T-helper 17 cell (primary cell): ENCODE measurements around the gene CIAO2B. TPM values are rescaled to one million over a fixed set of nuclear protein-coding genes. Genes with fewer than 3 reads are reported as not detected.

Experiments
- ATAC-seq: fragments of 150-1000 bp; cut with Tn5 transposase; 2 replicates; pipeline ENCODE4 v1.10.0; 2021; ENCODE audit warnings: mild to moderate bottlenecking, moderate library complexity
- DNase-seq, 3 donors: peaks; one replicate each; pipeline versions ENCODE4 v3.0.0 to v3.0.0-alpha.2; 2020 to 2021
- H3K9me3 ChIP-seq: one replicate; pipeline ENCODE4 v1.7.0; 2013; ENCODE audit warnings: low read length, mild to moderate bottlenecking; ENCODE audit not compliant: control insufficient read depth, poor library complexity, severe bottlenecking
- H3K27ac Mint-ChIP-seq: one replicate; pipeline ENCODE4 v1.8.0; 2022; ENCODE audit warnings: mild to moderate bottlenecking, moderate library complexity, mixed read lengths
- H3K27me3 Mint-ChIP-seq: one replicate; pipeline ENCODE4 v1.8.0; 2022; ENCODE audit warnings: mixed read lengths
- H3K36me3 Mint-ChIP-seq: one replicate; pipeline ENCODE4 v1.8.0; 2022; ENCODE audit warnings: low read depth, mixed read lengths
- H3K4me1 Mint-ChIP-seq: one replicate; pipeline ENCODE4 v1.8.0; 2022; ENCODE audit warnings: mild to moderate bottlenecking, mixed read lengths
- H3K4me3 Mint-ChIP-seq: one replicate; pipeline ENCODE4 v1.8.0; 2022; ENCODE audit warnings: mild to moderate bottlenecking, moderate library complexity, mixed read lengths
- total RNA-seq, 4 donors: library from RNA in 2 of 4; stranded (reverse) in 2 of 4; gene quantifications; one replicate each; pipeline ENCODE4 v1.2.3 and lab custom pipeline; 2022 to 2026

Gene CIAO2B
- total RNA-seq, 2 donors from 2014 or later = 50.3 to 51.0 TPM

DNA sequence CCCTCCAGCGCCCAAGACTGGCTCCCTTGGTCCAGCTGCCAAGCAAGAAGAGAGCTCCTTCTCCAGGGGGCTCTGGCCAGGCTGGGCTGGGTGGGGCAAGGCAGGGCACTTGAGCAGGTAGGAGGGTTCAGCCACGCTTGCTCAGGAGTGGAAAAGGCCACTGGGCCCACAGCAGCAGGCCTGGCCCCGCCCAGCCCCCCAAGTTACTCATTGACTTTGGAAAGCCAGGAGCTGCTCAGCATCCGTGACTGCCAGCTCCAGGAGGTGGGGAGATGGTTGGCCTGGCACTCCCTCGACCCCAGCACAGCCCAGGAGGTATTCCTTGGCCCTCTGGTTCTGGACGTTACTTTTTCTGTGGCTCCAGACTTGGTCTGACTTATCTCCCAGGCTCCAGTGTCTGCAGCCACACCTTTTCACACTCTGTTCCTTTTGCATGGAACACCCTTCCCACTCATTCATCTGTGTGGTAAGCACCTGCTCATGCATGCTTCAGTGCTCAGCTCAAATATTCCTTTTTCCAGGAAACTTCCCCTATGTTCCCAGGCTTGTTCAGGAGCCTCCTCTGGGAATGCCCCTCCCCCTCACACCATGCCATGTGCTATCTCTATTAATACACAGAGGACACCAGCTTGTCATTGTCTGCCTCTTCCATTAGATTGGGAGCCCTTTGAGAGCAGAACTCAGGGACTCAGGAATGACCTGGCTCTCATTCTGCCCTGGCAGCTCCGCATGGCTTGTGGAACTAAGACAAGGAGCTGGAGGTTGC is 15.2 kb downstream of the CIAO2B start, which contains the start of gene CDH16:
Gene CDH16 (minus strand): TSS at position 83 of the 766 bp plus-strand sequence. CDS start 820 bp downstream, outside the sequence.
- H3K27ac Mint-ChIP-seq = peak within 1 kb of the TSS; percentile 45
- peaks cover 32% of the 10 kb centered on the region for H3K27me3 Mint-ChIP-seq
- peaks cover 3% of the 10 kb centered on the region for H3K36me3 Mint-ChIP-seq
- DNase-seq = no peak
- H3K9me3 ChIP-seq = no peaks in the 10 kb centered on the region
- no peak for ATAC-seq
- no peak within 1 kb of the TSS for H3K4me3 Mint-ChIP-seq
- peaks cover 4% of the 10 kb centered on the region for H3K4me1 Mint-ChIP-seq

DNA sequence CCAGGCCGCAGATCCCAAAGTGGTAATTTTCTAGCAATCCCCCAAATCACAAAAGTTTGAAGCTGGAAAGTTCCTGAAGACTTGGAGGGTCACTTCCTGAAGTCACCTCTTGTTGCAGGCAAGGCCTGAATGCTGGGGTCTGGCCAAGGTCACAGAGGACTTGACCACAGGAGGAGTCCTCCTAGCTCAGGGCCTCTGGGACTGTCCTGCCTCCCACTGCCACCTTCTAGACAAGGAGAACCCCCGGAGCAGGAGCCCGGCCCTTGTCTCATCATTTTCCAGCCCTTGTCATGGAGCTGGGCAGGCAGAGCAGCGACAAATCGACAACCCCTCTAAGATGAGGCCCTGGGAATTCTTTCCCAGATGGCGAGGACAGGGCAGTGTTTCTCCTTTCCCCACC is 15.8 kb downstream of the CIAO2B start:
- no peak overlapping the region for H3K4me3 Mint-ChIP-seq
- DNase-seq = no peak

DNA sequence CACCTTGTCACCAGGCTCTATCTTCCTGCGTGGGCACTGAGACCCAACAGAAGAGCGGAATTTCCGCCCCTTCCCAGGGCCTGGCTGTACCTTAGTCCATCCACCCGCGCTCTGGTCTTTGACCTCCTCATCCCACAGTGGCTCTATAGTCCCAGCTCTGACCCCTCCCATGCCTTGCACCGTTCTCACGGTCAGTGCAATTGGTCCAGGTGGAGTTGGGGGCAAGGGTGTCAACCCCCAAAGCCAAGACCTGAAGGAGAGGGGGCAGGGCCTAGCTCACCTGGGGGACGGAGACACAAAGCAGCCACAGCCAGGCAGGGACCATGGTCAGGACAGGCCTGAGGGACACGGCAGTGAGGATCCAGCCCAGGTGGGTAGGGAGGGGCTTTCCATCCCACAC is 16.5 kb downstream of the CIAO2B start:
- Mint-ChIP-seq H3K4me3 (no peak overlapping the region), H3K4me1 (no peaks in the 10 kb centered on the region), H3K27ac (no peak overlapping the region), H3K27me3 (peaks cover 20% of the 10 kb centered on the region), H3K36me3 (peaks cover 2% of the 10 kb centered on the region)
- DNase-seq (no peak), ATAC-seq (no peak)
- H3K9me3 ChIP-seq = no peaks in the 10 kb centered on the region

More for the DNA sequence above, 15.8 kb downstream of the CIAO2B start:
- H3K4me1 Mint-ChIP-seq = no peaks in the 10 kb centered on the region
- ATAC-seq = no peak
- peaks cover 2% of the 10 kb centered on the region for H3K36me3 Mint-ChIP-seq
- peaks cover 26% of the 10 kb centered on the region for H3K27me3 Mint-ChIP-seq
- H3K9me3 ChIP-seq = no peaks in the 10 kb centered on the region
- H3K27ac Mint-ChIP-seq = peak overlapping the region; percentile 45

DNA sequence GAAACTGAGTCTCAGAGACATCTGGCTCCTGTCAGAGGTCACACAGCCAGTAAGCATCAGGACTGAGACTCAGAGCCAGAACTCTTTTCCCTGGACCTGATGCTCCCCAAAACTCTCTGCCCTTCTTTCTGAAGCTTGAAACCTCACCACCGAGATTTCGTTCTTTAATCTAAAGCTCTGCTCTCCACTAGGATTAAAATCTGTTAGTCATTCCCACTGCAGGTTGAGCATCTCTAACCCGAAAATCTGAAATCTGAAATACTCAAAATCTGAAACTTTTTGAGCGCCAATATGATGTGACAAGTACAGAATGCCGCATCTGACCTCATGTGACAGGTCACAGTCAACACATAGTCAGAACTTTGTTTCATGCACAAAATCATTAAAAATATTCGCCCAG is 17.7 kb downstream of the CIAO2B start:
- H3K27me3 Mint-ChIP-seq = peaks cover 13% of the 10 kb centered on the region
- DNase-seq (no peak), ATAC-seq (no peak)
- no peak overlapping the region for H3K4me3 Mint-ChIP-seq
- H3K9me3 ChIP-seq = no peaks in the 10 kb centered on the region
- peaks cover 2% of the 10 kb centered on the region for H3K36me3 Mint-ChIP-seq
- no peaks in the 10 kb centered on the region for H3K4me1 Mint-ChIP-seq
- H3K27ac Mint-ChIP-seq = no peak overlapping the region

DNA sequence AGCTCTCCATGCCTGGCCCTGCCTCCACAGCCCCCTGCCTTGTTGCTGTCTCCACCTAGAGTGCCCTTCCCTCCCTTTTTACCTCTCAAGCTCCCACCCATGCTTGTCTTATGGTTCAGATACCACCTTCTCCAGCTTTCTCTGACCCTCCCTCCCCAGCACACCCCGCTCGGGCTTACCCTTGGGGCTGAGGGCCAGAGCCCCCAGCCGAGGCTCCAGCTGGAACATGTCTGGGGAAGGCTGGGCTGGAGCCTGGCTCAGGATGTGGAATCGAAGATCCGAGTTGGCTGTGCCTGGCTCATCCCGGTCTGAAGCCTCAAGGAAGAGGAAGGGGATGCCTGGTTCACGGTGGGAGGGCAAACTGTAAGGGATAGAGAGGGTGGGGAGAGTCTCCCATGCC is 19.2 kb downstream of the CIAO2B start:
- H3K27ac Mint-ChIP-seq = no peak overlapping the region
- no peak for DNase-seq
- H3K4me3 Mint-ChIP-seq = no peak overlapping the region
- ATAC-seq = no peak
- H3K36me3 Mint-ChIP-seq = no peaks in the 10 kb centered on the region
- peaks cover 6% of the 10 kb centered on the region for H3K27me3 Mint-ChIP-seq
- H3K4me1 Mint-ChIP-seq = no peaks in the 10 kb centered on the region
- H3K9me3 ChIP-seq = no peaks in the 10 kb centered on the region

DNA sequence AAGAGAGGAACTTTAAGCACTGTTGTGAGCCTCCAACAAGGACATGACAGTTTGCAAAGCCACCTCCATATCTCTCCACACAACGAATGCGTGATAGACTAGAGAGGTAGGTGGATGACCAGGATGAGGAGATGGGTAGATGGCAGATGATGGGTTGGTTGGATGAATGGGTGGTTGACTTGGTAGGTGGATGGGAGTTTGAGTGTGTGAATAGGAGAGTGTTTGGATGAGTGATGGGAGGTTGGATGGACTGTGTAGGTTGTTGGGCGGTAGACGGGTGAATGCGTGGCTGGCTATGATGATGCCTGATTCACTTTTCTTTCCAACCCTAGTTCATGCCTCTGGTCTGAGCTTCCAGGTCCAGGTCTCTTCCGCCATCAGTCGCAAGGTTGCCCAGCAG is 19.7 kb downstream of the CIAO2B start:
- H3K9me3 ChIP-seq = no peaks in the 10 kb centered on the region
- DNase-seq (no peak), ATAC-seq (no peak)
- peaks cover 6% of the 10 kb centered on the region for H3K27me3 Mint-ChIP-seq
- no peaks in the 10 kb centered on the region for H3K4me1 Mint-ChIP-seq
- H3K36me3 Mint-ChIP-seq = no peaks in the 10 kb centered on the region
- no peak overlapping the region for H3K27ac Mint-ChIP-seq
- no peak overlapping the region for H3K4me3 Mint-ChIP-seq

DNA sequence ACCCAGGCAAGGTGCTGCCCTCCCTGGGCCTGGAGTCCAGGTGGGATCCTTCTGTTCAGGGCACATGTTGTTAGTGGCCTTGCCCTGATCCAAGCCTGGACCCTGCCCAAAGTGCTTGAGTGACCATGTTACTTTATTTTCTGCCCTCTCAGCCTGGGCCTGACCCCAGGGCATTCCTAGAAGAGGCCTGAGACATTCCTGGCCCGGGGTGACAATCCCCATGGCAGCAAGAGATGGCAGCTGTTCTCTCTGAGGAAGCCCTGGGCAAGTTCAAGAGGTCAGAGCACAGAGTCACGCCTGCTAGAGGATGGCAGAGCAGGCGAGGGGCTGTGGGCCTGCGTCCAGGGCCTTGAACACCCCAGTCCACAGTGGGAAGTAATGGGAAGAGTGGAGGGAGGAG is 20.5 kb downstream of the CIAO2B start:
- no peaks in the 10 kb centered on the region for H3K36me3 Mint-ChIP-seq
- no peak overlapping the region for H3K4me3 Mint-ChIP-seq
- no peaks in the 10 kb centered on the region for H3K4me1 Mint-ChIP-seq
- DNase-seq = no peak
- peaks cover 6% of the 10 kb centered on the region for H3K27me3 Mint-ChIP-seq
- H3K9me3 ChIP-seq = no peaks in the 10 kb centered on the region
- H3K27ac Mint-ChIP-seq = no peak overlapping the region
- ATAC-seq = no peak

DNA sequence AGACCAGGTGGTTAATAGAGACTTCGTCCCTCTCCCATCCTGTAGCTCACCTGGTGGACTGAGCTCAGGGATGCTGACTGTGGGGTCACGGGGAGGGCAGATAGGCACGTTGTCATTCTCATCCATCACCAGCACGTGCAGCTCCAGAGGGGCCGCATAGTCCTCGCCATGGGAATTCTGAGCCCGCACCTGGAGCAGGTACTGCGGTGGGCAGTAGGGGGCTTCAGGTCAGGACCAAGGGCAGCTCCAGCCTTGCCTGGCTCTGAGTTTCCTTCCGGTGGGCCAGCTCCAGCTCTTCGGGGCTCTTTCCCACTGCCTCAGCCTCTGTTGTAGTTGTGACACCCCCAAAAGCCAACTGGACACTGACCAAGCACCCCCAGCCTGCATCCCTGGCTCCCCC is 21.1 kb downstream of the CIAO2B start:
- Mint-ChIP-seq H3K4me1 (no peaks in the 10 kb centered on the region), H3K4me3 (no peak overlapping the region), H3K36me3 (no peaks in the 10 kb centered on the region), H3K27ac (no peak overlapping the region), H3K27me3 (peaks cover 5% of the 10 kb centered on the region)
- no peaks in the 10 kb centered on the region for H3K9me3 ChIP-seq
- DNase-seq (no peak), ATAC-seq (no peak)

DNA sequence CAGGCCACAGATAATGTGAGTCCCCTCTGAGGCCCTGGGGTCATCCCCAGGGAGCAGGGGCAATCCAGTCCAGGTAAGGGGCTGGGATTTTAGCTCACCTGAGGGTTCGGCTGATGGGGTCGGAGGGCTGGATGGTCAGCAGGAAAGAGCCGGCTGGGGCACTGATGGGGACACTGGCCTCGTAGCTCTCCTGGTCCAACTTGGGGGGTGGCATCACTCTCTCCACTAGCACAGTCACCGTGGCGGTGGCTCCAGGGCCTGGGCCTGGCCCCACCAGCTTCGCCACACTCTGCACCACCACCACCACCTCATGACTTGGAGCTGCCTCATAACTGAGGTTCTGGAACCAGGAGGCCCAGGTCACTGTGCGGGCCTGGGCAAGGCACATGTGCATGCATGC is 22.4 kb downstream of the CIAO2B start:
- Mint-ChIP-seq H3K36me3 (no peaks in the 10 kb centered on the region), H3K4me1 (no peaks in the 10 kb centered on the region), H3K27me3 (peaks cover 4% of the 10 kb centered on the region), H3K4me3 (no peak overlapping the region), H3K27ac (no peak overlapping the region)
- no peaks in the 10 kb centered on the region for H3K9me3 ChIP-seq
- DNase-seq (no peak), ATAC-seq (no peak)

DNA sequence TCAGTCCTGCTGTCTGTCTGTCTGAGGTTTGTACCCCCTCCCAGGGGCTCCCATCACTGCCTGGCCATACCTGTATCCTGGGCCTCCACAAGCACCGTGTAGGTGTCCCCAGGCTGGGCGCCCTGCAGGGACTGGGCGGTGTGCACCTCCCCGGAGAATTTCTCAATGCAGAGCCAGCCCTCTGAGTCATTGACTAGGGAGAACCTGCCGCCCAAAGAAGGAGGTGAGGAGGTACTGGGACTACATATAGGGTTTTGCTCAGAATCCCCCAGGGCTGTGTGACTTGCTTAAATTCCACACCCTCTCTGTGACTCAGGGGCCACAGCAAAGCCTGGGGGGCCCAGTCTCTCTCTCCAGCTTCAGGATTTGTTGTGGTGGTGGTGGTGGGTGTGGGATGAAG is 23.1 kb downstream of the CIAO2B start:
- Mint-ChIP-seq H3K27ac (no peak overlapping the region), H3K4me3 (no peak overlapping the region), H3K36me3 (no peaks in the 10 kb centered on the region), H3K4me1 (peaks cover 3% of the 10 kb centered on the region), H3K27me3 (peaks cover 4% of the 10 kb centered on the region)
- DNase-seq (no peak), ATAC-seq (no peak)
- H3K9me3 ChIP-seq = no peaks in the 10 kb centered on the region

DNA sequence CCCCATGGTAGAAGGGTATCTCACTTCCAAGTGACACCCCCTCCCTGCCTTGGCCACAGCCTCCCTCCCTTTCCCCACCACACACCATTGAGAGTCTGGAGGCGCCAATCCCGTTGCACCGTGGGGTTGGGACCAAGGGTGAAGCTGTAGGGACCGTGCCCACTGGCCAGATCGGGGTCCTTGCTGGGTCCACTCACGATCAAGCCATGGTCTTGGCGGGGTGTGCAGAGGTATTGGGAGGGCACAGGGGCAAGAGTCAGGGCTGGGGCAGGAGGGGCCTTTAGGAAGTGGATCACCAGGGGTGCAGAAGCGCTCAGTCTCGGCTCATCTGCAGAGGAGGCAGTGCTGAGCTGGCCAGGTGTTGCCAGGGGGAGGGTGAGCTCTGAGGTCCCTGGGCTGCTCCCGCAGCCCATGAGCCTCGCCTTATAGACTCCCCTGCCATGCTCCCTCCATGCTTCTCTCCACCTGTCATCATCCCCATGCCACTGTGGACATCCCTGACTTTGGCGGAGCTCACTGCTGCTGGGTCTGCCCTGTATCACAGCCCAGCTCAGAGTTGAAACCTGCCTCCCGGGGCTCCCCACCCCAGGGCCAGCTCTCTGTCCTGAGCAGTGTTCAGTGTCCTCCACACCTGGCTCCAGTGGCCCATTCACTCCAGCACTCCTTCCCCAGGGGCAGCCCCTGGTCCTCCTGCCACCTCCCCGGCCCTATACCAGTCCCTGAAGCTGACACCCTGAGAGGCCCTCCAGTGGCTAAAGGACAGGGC is 23.8 kb downstream of the CIAO2B start:
- Mint-ChIP-seq H3K27me3 (peaks cover 4% of the 10 kb centered on the region), H3K27ac (no peak overlapping the region), H3K4me3 (no peak overlapping the region), H3K36me3 (no peaks in the 10 kb centered on the region), H3K4me1 (peaks cover 8% of the 10 kb centered on the region)
- H3K9me3 ChIP-seq = no peaks in the 10 kb centered on the region
- no peak for DNase-seq
- ATAC-seq = no peak

DNA sequence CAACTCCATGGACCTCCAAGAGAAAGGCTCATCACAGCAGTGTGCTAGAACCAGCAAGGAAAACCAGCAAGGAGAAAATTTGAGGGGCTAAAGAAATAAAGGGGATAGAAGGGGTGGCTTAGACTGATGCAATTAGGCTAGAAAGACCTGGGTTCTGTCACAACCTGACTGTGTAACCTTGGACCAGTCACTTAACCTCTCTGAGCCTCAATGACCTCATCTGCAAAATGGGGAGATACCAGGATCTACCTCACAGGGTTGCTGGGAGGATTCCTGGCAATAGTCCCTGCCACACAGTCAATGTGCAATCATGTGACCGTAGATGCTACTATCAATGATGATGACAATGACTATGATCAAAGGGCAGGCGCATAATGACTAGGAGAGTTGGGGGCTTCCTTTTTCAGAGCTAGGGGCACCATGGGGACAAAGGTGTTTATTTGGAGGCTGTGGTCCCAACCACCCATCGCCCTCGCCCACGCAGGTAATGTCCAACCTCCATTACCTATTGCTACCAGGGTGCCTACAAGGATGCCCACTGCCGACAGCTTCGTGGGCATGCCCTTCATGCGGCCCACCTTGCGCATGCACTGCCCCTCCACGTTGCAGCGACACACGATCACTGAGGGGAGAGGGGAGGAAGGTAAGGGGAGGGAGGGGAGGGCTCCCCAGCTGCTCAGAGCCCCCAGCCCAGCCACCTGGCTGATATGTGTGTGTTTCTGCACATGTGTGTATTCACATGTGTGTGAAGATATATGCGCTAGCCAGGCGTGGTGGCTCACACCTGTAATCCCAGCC is 25.2 kb downstream of the CIAO2B start:
- no peak overlapping the region for H3K4me3 Mint-ChIP-seq
- H3K27ac Mint-ChIP-seq = no peak overlapping the region
- peaks cover 4% of the 10 kb centered on the region for H3K27me3 Mint-ChIP-seq
- ATAC-seq (no peak), DNase-seq (no peak)
- H3K4me1 Mint-ChIP-seq = peaks cover 8% of the 10 kb centered on the region
- H3K36me3 Mint-ChIP-seq = no peaks in the 10 kb centered on the region
- H3K9me3 ChIP-seq = no peaks in the 10 kb centered on the region

DNA sequence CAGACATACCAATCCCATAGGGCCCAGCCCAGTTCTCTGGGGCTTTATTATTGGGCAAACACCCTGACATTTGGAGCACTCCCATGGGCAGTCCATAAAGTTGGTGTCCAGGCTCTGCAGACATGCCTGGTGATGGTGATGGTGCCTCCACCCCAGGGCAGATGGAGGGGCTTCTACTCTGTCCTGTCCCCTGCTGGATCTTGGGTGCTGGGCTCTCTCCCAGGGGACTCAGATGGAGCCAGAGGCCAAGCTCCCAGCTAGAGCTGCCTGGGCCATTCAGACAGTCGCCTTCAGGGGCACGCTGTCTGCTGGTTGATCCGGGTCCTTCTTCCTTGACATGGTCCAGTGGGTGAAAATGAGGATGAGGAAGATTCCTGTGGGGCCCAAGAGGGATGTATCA is 26.1 kb downstream of the CIAO2B start:
- Mint-ChIP-seq H3K4me3 (no peak overlapping the region), H3K27ac (peak overlapping the region; percentile 76)
- no peak for ATAC-seq

More for the DNA sequence above, 26.1 kb downstream of the CIAO2B start:
- H3K27me3 Mint-ChIP-seq = peaks cover 4% of the 10 kb centered on the region
- peaks cover 8% of the 10 kb centered on the region for H3K4me1 Mint-ChIP-seq
- no peaks in the 10 kb centered on the region for H3K9me3 ChIP-seq
- H3K36me3 Mint-ChIP-seq = no peaks in the 10 kb centered on the region
- DNase-seq = no peak
